ENCODE results near the gene LRRK1. TPM values are rescaled to one million over a fixed set of nuclear protein-coding genes. Genes with fewer than 3 reads are reported as not detected.

The LRRK1 gene
- total and polyA plus RNA-seq, 2 of the 13 experiments (the other 11 are each of a cell fraction or from before 2014, with no cell fraction given): 0.13 to 1.2 TPM

- TF ChIP-seq ZNF503 (CRISPR knock-in tag; IDR thresholded peaks at IDR 0.05): 0 out of 2 replicates have a peak, but pooled peaks have one; percentile 55
- peak; percentile 62; the same call in 1 of the 2 replicates for TF ChIP-seq KDM6A (CRISPR knock-in tag; IDR thresholded peaks at IDR 0.05; ENCODE audit: low read depth)
- peak; percentile 71; the same call in 1 of the 2 replicates for TF ChIP-seq ZNF670 (CRISPR knock-in tag; IDR thresholded peaks at IDR 0.05; ENCODE audit: borderline replicate concordance)
- TF ChIP-seq ZMAT3 (CRISPR knock-in tag; conservative IDR thresholded peaks at IDR 0.05): no peak
- TF ChIP-seq, protein P1, sequence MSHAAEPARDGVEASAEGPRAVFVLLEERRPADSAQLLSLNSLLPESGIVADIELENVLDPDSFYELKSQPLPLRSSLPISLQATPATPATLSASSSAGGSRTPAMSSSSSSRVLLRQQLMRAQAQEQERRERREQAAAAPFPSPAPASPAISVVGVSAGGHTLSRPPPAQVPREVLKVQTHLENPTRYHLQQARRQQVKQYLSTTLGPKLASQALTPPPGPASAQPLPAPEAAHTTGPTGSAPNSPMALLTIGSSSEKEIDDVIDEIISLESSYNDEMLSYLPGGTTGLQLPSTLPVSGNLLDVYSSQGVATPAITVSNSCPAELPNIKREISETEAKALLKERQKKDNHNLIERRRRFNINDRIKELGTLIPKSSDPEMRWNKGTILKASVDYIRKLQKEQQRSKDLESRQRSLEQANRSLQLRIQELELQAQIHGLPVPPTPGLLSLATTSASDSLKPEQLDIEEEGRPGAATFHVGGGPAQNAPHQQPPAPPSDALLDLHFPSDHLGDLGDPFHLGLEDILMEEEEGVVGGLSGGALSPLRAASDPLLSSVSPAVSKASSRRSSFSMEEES (CRISPR knock-in tag; IDR thresholded peaks at IDR 0.05): peak; percentile 63; the same call in 1 of the 2 replicates
- TF ChIP-seq, protein P2, sequence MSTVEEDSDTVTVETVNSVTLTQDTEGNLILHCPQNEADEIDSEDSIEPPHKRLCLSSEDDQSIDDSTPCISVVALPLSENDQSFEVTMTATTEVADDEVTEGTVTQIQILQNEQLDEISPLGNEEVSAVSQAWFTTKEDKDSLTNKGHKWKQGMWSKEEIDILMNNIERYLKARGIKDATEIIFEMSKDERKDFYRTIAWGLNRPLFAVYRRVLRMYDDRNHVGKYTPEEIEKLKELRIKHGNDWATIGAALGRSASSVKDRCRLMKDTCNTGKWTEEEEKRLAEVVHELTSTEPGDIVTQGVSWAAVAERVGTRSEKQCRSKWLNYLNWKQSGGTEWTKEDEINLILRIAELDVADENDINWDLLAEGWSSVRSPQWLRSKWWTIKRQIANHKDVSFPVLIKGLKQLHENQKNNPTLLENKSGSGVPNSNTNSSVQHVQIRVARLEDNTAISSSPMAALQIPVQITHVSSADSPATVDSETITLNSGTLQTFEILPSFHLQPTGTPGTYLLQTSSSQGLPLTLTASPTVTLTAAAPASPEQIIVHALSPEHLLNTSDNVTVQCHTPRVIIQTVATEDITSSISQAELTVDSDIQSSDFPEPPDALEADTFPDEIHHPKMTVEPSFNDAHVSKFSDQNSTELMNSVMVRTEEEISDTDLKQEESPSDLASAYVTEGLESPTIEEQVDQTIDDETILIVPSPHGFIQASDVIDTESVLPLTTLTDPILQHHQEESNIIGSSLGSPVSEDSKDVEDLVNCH (CRISPR knock-in tag; IDR thresholded peaks at IDR 0.05): no peak
- TF ChIP-seq ZNF720 (CRISPR knock-in tag; IDR thresholded peaks at IDR 0.05): no peak
- TF ChIP-seq ZBTB14 (CRISPR knock-in tag; IDR thresholded peaks at IDR 0.05): no peak
- no peak for TF ChIP-seq ZNF274 (CRISPR knock-in tag; IDR thresholded peaks at IDR 0.05)
- TF ChIP-seq ZNF335 (CRISPR knock-in tag; IDR thresholded peaks at IDR 0.05): 0 out of 2 replicates have a peak, but pooled peaks have one; percentile 33
- TF ChIP-seq ZFX (CRISPR knock-in tag; IDR thresholded peaks at IDR 0.05; ENCODE audit: low read depth): peak; percentile 78
- TF ChIP-seq, protein P3, sequence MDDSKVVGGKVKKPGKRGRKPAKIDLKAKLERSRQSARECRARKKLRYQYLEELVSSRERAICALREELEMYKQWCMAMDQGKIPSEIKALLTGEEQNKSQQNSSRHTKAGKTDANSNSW (CRISPR knock-in tag; IDR thresholded peaks at IDR 0.05; ENCODE audit: borderline replicate concordance): no peak
- peak; percentile 89 for TF ChIP-seq NCOA2 (CRISPR knock-in tag; IDR thresholded peaks at IDR 0.05)
- TF ChIP-seq, protein P4, sequence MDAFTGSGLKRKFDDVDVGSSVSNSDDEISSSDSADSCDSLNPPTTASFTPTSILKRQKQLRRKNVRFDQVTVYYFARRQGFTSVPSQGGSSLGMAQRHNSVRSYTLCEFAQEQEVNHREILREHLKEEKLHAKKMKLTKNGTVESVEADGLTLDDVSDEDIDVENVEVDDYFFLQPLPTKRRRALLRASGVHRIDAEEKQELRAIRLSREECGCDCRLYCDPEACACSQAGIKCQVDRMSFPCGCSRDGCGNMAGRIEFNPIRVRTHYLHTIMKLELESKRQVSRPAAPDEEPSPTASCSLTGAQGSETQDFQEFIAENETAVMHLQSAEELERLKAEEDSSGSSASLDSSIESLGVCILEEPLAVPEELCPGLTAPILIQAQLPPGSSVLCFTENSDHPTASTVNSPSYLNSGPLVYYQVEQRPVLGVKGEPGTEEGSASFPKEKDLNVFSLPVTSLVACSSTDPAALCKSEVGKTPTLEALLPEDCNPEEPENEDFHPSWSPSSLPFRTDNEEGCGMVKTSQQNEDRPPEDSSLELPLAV (CRISPR knock-in tag; conservative IDR thresholded peaks at IDR 0.05; ENCODE audit: low read depth): no peak
- TF ChIP-seq, protein P5, sequence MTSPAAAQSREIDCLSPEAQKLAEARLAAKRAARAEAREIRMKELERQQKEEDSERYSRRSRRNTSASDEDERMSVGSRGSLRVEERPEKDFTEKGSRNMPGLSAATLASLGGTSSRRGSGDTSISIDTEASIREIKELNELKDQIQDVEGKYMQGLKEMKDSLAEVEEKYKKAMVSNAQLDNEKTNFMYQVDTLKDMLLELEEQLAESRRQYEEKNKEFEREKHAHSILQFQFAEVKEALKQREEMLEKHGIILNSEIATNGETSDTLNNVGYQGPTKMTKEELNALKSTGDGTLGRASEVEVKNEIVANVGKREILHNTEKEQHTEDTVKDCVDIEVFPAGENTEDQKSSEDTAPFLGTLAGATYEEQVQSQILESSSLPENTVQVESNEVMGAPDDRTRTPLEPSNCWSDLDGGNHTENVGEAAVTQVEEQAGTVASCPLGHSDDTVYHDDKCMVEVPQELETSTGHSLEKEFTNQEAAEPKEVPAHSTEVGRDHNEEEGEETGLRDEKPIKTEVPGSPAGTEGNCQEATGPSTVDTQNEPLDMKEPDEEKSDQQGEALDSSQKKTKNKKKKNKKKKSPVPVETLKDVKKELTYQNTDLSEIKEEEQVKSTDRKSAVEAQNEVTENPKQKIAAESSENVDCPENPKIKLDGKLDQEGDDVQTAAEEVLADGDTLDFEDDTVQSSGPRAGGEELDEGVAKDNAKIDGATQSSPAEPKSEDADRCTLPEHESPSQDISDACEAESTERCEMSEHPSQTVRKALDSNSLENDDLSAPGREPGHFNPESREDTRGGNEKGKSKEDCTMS (CRISPR knock-in tag; conservative IDR thresholded peaks at IDR 0.05): no peak
Observed at GRCh38 chr15:101091080-101092017, 172.2 kb downstream of the LRRK1 start (continued).
